NCI-H146 treated with DMSO at 0.1 percent for 48 hours (cell line): ENCODE measurements around the gene TFDP2.
"Not testable (repeated sequence)": the region's sequence is repeated elsewhere in the genome, so short reads cannot be mapped to it uniquely, and the experiment has no call there.

ENCODE experiments used
- DNase-seq: peaks from one replicate; lab custom pipeline; 2025; ENCODE audit not compliant: unreplicated experiment; lab: John Stamatoyannopoulos, UW

TFDP2 gene, protein sequence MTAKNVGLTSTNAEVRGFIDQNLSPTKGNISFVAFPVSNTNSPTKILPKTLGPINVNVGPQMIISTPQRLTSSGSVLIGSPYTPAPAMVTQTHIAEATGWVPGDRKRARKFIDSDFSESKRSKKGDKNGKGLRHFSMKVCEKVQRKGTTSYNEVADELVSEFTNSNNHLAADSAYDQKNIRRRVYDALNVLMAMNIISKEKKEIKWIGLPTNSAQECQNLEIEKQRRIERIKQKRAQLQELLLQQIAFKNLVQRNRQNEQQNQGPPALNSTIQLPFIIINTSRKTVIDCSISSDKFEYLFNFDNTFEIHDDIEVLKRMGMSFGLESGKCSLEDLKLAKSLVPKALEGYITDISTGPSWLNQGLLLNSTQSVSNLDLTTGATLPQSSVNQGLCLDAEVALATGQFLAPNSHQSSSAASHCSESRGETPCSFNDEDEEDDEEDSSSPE

DNA sequence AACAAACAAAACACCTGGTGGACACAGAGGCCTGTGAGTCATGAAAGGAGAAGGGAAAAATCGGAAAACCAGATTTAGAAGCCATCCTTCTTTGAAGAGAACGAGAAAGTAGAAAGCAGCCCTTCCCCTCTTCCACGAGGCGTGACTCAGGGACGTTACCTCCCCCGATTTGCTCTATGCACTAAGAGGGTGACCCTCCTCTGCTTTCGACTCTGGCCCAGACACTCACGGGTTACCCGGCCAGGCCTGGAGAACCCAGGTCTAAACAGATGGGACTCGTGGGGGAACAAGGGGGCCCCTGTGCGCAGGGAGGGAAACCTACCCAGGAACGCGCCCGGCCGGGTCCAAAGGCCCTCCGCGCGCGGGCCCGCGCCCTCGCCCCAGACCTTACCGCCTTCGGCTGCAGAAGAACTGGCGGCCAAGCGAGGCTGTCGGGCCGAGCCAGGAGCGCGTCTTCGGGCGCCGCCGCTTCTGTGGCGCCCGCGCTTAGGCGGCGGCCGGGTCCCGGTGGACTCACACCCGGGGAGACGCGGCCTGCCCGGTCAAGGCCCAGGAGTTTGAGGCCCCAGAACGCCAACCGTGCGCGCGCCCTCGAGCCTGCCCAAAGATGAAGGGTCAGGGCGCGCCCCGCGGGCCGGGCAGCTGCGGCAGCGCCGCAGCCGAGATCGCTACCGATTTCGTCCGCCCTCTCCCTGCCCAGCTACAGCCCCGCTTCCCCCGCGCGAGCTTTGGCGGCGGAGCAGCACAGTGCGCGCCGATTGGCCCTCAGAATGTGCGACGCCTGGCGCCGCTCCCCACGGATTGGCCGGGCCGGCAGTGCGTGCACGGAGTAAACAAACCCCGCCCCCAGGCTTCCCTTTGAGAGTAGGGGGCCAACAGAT is at the start of gene TFDP2:
TFDP2 (minus strand) TSS at position 753 of the 881 bp plus-strand sequence. CDS start 47,795 bp downstream, outside the sequence.
- DNase-seq: peak; percentile 90

DNA sequence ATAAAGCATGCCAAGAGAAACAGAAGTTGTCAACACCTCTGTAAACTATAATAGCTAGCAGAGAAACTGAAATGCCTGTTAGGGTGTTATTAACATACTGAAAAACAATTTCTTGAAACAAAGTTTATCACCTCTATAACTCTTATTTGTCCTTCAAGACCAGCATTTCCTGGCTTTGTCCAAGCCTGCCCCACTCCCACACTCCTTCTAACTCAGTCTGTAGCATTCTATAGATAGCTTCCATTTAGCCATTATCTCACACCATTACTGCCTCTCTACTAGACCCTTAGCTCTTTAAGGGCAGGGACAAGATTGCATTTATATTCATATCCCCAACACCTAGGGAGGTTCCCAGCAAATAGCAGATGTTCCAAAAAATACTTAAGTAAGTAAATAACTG is 39.5 kb upstream of the TFDP2 start:
- no peak for DNase-seq

DNA sequence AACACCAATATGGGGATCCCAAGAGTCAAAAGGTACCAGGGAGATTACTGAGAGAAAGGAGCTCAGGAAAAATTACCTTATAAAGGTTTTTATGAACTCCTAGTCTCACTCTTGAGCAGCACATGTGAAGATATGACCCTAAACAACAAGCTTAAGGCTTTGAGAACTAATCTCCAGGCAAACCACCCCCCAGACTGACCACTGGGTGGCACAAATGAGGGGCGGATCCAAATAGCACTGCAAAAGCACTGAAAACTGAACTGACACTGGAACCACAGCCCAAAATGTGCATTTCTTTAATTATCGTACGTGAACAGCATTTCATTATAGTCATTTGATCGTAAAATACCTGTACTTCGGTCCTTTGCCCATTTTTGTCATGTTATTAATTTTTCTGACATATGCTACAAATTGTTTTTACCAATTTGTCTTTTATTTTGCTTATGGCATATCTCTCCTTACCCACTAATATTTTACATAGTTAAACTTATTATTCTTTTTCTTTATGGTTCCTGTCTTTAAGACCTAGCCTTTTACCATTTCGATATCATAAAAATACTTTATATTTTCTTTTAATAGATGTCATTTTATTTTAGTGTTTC is 31.5 kb upstream of the TFDP2 start:
- no peak for DNase-seq

DNA sequence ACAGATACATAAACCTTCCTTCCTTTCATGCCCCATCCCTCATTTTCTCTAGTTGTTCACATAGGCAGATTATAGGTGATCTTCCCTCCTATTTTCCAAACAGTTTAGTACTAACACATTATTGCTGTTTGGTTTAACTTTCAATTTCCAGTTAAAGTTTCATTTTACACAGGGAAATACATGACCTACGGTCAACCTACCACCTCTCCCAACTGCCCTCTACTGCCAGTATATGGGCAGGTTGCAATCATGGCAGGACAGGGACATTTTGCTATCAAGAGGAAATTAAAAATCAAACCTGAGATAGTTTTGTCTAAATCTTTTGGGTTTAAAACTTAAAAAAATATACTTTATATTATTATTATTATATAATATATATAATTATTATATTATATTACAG is 26.1 kb upstream of the TFDP2 start:
- no peak for DNase-seq

DNA sequence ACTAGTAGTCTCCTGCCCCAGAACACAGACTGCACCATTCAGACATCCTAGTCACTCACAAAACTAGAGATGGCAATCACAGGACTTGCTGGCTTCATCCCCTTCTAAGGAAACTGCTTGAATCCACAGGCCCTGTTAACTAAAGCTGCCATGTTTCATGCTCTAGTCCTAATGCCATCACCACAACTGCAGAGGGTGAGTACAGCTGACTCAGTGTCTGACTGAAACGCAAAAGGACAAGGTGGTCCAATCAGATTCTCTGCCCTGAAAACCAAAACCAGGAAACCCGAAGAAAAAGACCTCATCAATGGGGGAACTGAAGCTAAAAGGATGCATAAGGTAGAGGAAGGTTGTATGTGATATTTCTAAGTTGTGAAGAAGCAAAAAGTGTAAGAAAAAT is 25.2 kb upstream of the TFDP2 start:
- no peak for DNase-seq

DNA sequence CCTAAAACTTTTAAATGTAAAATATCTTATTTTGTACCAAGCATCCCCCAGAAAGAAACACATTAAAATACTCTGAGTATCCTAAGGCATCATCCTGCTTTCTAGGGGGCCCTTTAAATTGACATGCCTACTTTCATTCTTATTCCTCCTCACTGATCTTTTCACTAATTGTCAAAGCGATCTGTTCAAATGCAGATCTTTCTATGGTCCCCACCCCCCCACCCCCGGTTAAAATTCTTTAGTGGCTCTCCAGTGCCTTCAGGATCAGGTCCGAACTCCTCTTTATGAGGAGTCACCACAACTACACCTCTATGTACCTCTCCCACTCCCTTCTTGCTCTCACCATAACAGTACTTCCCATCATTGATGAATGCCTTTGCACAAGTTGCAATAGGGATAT is 19.2 kb upstream of the TFDP2 start:
- no peak for DNase-seq

DNA sequence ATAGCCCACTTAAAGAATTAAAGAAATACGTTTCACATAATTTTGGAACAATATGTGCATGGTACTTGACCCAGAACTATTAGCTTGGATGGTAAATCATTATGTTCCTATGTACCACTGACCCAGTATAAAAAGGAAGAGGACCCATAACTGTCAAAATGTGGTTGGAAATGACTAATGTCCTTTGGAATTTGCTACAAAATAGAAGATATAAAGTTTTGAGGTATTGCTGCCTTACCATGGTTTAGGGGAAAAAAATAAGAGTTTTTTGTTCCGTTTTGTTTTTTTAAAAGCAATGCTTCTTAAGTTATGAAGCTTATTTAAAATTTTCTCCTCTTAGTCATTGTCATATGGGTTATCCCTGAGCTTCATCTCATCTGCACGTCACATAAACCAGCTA is 15.8 kb upstream of the TFDP2 start:
- DNase-seq: no peak

DNA sequence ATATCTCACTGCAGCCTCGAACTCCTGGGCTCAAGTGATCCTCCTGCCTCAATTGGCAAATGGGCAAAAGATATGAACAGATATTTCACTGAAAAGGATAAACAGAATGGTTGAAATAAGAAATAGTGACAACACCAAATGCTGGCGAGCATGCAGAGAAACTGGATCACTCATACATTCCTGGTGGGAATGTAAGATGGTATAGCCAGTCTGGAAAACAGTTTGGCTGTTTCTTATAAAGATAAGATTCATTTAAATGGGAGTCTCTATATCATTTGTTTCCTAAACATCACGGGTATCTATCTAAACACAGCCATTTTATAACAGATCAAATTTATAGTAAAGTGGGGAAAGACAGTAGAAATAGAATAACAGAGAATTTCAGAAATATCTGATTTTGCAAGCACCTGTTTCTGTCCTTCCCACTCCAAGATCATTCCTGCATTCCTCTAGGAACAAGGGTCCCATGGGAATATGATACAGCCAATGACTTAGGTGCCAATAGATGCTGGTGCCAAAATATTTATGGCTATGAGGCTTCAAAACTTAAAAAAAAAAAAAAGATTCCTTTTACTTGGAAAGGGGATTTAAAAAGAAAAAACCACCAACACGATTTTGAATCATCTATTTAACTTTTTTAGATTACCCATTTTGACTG is 9.9 kb upstream of the TFDP2 start:
- DNase-seq: no peak

DNA sequence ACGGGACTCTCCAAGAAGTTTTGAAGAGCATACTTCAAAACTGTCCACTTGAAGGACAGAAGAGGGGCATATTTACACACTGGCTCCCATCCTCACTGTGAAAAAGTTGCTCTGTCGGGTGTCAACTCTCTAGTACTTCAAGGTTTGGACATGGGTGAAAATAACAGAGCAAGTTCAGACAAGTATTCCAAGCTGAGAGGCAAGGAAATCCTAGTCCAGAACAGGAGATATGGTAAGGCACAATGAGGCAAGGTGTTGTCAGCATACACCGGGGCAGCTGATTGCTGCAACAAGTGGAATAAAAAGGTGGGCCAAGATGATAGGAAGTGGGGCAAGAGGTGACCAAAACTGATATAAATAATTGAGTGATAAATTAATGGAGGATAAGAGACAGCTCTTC is 4.8 kb upstream of the TFDP2 start:
- DNase-seq: no peak

DNA sequence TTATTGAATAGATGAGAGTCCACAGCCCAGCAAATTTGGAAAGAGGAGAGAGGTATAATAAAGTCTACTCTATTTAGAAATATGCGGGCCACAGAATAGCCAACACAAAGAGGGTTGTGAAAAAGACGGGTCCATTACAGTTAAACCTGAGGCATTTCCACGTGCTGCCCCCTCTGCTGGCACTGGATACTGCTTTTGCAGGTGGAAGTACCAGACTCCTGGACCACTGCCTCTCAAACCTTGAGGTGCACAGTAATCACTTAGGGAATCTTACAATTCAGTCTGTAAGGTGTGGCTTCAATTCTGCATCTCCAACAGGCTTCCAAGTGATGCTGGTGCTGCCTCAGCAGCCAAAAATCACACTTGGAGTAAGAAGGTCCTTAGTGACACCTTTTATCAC is 3.0 kb upstream of the TFDP2 start:
- DNase-seq: no peak

DNA sequence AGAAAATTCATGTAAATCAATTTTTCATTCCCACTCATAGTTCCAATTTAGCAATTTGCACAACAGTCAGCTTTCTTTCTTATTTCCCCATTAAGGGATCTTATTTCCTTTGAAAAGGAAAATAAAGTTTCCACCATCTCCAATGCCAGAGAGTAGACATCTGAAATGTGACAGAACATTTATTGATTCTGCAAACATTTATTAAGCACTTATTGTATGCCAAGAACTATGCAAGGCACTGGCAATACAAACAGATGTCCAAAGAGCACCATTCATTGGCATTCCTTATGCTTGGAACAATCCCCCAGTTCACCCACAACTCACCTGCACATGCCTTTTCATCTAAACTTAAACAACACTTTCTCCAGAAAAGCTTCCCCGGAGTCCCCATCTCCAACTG is 2.5 kb upstream of the TFDP2 start:
- no peak for DNase-seq

DNA sequence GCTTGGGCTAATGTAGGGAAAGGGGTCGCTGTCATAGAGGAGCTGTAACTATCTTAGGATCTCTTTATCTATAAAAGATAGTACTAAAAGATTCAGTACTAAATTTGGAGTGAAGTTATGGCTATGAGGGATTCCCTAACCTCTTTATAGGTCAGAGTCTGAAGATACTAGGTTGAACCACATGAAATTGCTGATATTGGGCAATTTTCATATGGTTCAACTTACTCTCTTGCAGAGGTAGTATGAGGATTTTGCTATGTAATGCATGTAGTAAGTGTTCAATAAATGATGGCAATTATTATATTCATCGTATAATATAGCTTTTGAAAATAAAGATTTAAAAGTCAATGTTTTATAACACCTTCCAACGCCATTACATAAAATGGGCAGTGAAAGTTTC is 1.9 kb upstream of the TFDP2 start:
- DNase-seq: no peak

DNA sequence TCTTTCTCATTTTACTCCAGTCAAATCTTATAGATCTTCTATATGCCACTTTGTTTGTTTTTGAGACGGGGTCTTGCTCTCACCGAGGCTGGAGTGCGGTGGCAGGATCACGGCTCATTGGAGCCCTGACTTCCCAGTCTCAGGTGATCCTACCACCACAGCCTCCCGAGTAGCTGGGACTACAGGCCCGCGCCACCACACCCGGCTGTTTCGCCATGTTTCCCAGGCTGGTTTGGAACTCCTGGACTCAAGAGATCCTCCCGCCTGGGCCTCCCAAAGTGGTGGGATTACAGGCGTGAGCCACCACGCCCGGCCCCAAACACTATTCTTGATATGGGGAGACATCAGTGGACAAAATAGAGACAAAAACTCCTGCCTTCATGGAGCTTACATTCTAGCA is 927 bp upstream of the TFDP2 start:
- DNase-seq: no peak

DNA sequence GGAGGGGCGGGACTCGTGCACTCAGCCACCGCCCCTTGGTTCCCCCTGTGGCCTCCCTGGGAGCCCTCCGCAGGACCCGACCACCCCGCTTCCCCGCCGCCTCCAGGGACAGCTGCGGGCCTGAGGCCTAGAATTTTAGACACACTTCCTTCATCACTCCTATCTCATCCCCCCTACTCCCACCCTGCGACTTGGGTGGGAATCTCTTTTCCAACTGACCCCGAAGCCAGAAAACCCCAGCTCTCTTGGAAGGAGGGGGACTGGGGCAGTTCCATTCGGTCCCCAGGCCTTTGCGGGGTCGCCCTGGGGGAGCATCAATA is 289 bp upstream of the TFDP2 start:
- no peak for DNase-seq

DNA sequence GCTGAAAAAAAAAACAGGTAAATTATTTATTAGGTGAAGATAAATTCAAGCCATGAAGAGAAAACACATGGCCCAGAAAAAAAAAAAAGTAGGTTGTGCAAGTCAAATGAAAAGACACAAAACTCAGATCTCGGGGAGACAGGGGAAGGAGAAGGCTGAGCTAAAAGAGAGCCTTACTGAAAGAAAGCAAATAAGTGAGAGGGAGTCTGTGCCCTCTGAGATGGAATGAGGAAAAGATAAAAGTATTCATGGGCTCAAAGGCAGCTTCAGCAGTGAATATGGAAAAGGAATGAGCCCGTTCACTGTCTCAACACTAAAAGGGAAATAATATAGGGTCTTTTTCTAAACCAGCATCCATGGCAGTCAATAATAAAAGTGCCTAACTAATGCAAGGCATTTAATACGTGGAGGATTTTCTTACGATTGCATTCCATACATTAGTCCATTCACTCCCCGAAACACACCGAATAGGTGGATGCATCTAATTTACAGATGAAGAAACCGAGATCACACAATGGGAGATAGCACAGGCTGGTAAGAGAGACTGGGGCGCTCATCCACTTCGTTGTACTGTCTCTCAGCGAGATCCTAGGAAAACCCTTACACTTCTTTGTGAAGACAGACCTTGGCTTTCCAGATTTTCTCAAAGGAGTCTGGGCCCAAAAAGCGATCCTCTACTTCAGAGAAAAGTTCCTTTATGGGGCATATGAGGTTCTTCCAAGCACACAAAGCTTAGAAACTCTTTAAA is 1.1 kb downstream of the TFDP2 start:
- no peak for DNase-seq

DNA sequence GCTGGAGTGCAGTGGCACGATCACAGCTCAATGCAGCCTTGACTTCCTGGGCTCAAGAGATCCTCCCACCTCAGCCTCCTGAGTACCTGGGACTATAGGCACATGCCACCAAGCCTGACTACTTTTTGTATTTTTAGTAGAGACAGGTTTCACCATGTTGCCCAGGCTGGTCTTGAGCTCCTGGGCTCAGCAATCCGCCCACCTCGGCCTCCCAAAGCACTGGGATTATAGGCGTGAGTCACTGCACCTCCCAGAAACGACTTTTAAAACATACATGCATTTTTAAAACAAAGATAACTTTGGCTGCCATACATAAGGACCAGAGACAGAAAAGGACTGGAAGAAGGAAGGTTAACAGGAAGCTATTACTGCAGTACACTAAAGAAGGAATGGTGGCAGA is 4.8 kb downstream of the TFDP2 start:
- not testable (repeated sequence) for DNase-seq

DNA sequence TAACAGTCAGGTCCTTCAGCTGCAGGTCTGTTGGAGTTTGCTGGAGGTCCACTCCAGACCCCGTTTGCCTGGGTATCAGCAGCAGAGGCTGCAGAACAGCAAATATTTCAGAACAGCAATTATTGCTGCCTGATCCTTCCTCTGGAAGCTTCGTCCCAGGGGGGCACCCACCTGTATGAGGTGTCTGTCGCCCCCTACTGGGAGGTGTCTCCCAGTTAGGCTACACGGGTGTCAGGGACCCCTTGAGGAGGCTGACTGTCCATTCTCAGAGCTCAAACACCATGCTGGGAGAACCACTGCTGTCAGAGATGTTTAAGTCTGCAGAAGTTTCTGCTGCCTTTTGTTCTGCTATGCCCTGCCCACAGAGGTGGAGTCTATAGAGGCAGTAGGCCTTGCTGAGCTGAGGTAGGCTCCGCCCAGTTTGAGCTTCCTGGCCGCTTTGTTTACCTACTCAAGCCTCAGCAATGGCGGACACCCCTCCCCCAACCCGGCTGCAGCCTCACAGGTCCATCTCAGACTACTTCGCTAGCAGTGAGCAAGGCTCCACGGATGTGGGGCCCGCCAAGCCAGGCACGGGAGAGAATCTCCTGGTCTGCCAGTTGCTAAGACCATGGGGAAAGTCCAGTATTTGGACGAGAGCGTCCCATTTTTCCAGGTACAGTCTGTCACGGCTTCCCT is 8.6 kb downstream of the TFDP2 start:
- DNase-seq: not testable (repeated sequence)

DNA sequence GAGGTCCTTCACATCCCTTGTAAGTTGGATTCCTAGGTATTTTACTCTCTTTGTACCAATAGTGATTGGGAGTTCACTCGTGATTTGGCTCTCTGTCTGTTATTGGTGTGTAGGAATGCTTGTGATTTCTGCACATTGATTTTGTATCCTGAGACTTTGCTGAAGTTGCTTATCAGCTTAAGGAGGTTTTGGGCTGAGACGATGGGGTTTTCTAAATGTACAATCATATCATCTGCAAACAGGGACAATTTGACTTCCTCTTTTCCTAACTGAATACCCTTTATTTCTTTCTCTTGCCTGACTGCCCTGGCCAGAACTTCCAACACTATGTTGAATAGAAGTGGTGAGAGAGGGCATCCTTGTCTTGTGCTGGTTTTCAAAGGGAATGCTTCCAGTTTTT is 12.3 kb downstream of the TFDP2 start:
- DNase-seq: not testable (repeated sequence)

DNA sequence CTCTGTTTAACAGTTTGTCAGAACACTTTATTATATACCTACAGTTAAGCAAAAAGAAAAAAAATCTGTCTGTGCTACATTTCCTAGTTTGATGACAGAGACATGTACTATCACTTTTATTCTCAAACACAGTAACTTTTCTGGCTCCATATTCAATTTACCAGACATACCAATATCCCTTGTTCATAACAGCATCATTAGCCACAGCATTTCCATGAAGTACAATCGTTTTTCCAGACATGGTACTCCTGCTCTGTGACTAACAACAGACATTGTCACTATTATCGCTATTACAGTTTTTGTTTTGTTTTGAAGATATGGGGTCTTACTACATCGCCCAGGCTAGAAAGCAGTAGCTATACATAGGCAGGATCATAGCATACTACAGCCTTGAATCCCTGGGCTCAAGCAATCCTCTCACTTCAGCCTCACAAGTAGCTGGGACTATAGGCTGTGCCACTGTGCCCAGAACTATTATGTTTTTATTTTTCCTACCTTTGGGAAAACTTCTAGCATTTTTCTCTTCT is 14.5 kb downstream of the TFDP2 start:
- DNase-seq: no peak
